Fibroblast of the aortic adventitia (primary cell): ENCODE results near the gene ZC3HAV1. TPM values are rescaled to one million over a fixed set of nuclear protein-coding genes. Genes with fewer than 3 reads are reported as not detected.

Experiments used
- DNase-seq: peaks from one replicate; pipeline ENCODE4 v3.0.0-alpha.2; 2010; ENCODE audit warnings: low read depth
- H3K4me3 ChIP-seq: 2 replicates; pipeline ENCODE4 v1.5.1; 2011; ENCODE audit warnings: low read depth, mild to moderate bottlenecking, control low read depth, low read length, moderate library complexity
- total RNA-seq: library from RNA; depleted of rRNA; stranded (reverse); fragments of >200 nt; gene quantifications from 2 replicates; pipeline ENCODE4 v1.2.3, GENCODE V29; 2012; ENCODE audit warnings: low replicate concordance
- TF ChIP-seq, protein P1 (sequence below): IDR thresholded peaks from 2 replicates; pipeline ENCODE4 v1.5.1; 2011; ENCODE audit warnings: mild to moderate bottlenecking, low read length, control low read depth, inconsistent platforms; ENCODE audit not compliant: insufficient read depth

Gene ZC3HAV1
- total RNA-seq, 1 donor, result 55.4 TPM

DNA sequence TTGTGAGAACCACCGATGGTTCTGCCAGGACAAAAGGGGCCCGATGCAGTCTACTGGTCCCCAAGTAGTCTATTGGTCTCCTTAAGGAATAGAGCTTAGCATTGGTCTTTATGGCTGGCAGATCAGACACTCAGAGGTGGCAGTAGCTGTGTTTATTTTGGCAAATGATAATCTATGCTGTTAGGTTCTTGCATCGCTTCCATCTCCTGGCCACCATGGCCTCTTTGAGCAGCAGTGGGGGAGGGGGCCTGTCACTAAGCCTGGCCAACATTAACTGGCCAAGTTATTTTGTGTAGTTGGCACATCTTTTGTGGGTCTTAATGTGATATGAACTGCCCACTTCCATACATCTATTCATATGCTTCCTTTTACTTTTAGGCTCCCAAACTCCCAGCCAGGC lies 4.5 kb upstream of the ZC3HAV1 start:
- H3K4me3 ChIP-seq, result no peak overlapping the region
- no peak for DNase-seq
- TF ChIP-seq, protein P1, sequence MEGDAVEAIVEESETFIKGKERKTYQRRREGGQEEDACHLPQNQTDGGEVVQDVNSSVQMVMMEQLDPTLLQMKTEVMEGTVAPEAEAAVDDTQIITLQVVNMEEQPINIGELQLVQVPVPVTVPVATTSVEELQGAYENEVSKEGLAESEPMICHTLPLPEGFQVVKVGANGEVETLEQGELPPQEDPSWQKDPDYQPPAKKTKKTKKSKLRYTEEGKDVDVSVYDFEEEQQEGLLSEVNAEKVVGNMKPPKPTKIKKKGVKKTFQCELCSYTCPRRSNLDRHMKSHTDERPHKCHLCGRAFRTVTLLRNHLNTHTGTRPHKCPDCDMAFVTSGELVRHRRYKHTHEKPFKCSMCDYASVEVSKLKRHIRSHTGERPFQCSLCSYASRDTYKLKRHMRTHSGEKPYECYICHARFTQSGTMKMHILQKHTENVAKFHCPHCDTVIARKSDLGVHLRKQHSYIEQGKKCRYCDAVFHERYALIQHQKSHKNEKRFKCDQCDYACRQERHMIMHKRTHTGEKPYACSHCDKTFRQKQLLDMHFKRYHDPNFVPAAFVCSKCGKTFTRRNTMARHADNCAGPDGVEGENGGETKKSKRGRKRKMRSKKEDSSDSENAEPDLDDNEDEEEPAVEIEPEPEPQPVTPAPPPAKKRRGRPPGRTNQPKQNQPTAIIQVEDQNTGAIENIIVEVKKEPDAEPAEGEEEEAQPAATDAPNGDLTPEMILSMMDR, result no peak

DNA sequence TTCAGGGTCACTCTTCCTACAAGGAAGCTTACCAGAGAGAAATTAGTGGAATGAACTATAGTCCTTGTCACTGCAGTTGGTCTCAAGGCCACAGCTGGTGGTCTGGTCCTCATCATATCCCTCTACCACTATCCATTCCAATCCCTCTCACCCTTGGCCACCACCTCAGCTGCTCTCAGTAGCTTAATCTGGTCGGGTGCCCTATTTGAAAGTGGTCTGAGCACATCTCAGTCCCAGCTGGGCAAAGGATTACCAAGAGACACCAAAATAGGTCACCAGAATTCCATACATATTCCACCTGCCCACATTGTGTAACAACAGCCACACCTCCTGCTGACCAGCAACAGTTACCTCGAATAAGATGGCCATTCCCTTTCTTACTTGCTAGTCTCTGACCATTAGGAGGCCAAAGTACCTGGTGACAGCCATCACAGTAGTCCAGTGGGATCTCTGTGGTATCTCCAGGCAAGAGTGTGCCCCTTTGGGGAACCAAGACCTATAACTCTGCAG lies 3.3 kb upstream of the ZC3HAV1 start:
- no peak for DNase-seq
- TF ChIP-seq, protein P1, result no peak
- H3K4me3 ChIP-seq, result no peak overlapping the region

DNA sequence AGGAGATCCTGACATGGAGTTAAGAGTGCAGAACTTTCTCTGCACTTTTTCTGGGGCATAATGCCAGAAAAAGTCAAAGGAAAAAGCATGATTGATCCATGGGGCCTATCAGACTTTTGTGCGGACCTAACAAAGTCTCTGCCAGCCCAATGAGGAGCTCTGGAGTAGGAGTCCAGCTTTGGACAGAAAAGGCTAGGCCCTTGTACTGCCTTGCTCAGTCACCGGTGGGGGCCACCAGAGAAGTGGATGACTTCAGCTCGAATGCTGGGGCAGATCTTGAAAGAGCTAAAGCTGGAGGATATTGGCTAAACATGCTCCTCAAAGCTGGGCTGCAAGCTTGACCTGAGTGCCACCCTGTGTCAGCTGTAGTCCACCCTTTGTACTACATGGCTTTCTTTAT lies 2.8 kb upstream of the ZC3HAV1 start:
- TF ChIP-seq, protein P1, result no peak
- DNase-seq, result no peak

DNA sequence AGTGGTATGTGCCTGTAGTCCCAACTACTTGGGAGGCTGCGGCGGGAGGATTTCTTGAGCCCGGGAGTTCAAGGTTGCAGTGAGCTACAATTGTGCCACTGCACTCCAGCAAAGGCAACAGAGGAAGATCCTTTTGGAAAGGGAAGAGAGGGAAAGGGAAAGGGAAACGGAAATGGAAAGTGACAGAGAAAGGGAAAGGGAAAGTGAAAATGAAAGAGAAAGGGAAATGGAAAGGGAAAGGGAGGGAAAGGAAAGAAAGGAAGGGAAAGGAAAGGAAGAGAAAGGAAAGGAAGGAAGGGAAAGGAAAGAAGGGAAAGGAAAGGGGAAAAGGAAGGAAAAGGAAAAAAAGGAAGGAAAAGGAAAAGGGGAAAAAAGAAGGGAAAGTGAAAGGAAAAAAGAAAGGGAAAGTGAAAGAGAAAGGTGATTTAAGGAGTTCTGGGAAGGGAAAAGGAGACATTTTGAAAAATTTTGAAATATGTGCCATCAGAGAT lies 2.3 kb upstream of the ZC3HAV1 start:
- TF ChIP-seq, protein P1, result no peak
- DNase-seq, result no peak
- no peak overlapping the region for H3K4me3 ChIP-seq

More for the DNA sequence above, 2.8 kb upstream of the ZC3HAV1 start:
- no peak overlapping the region for H3K4me3 ChIP-seq

DNA sequence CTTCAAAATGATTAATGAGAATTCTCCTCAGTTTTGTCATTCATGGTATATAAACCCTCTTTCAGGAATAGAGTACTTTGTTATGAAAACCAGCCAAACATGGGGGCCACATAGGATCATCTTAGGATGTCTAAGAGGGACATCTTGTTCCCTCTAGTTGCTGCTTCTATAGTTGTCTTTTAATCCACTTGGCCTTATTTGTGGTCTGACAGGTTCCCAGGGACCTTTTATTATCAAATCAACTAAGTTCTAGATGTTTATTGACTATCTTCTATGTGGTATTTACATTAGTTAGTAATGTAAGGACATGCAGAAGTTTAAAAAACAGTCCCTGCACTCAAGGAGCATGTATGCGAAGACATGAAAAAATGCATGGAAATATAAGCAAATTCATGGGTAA lies 1.6 kb upstream of the ZC3HAV1 start:
- H3K4me3 ChIP-seq, result no peak overlapping the region
- TF ChIP-seq, protein P1, result no peak
- no peak for DNase-seq

DNA sequence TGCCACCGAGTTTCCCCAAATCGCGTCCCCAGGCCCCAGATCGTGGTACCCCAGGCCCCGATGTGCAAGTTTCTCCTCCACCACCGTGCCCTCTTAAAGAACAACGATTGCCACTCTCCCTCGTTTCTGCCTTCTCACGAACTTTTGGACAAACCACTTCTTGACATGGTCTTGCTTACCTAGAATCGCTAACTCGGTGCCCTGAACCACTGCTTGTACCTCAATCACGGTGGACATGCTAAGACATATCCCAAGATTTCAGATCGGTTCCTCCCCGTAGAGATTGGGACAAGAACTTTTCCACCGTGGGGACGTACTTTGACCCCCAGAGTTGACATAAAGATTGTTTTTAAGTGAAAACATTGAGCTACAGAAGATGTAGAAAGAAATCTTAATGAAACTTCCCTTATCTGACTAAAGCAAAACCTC lies 477 bp upstream of the ZC3HAV1 start:
- peak overlapping the region; percentile 90 for H3K4me3 ChIP-seq
- no peak for DNase-seq
- TF ChIP-seq, protein P1, result no peak
